ENCODE measurements around the gene ISM2.

Gene ISM2

DNA sequence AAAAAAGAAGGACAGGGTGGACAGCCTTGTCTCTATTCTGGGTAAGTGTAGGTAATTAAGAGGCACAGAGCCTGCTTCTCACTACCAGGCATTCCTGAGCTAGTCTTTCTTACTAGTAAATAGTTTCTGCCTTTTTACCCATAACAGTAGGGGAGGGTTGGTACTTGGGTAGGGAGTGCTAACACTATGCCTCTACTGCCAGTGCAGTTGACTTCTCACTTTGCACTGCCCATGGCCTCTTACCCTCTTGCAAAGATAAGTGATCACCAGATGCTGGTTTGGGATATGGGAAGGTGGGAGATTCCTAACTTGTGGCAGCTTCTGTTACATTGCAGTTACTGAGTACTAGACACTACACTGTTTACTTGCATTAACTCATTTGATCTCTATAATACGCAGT lies 29.1 kb downstream of the ISM2 start:
- Histone ChIP-seq H3K4me3 (ENCODE audit: low read length) (no peak overlapping the region), H3K36me3 (replicated peaks; ENCODE audit: low read depth, low read length) (peaks cover 36% of the 10 kb centered on the region), H3K27me3 (ENCODE audit: low read depth, low read length) (no peaks in the 10 kb centered on the region), H3K9me3 (ENCODE audit: insufficient read depth, low read length) (no peaks in the 10 kb centered on the region), H3K4me2 (ENCODE audit: low read length) (no peak overlapping the region), H3K4me1 (ENCODE audit: low read length) (no peaks in the 10 kb centered on the region), H4K20me1 (ENCODE audit: insufficient read depth, low read length) (no peaks in the 10 kb centered on the region), H3K9ac (ENCODE audit: low read length) (no peak overlapping the region), H3K79me2 (ENCODE audit: low read length) (no peaks in the 10 kb centered on the region), H3K27ac (ENCODE audit: low read length) (no peak overlapping the region), H2AFZ (ENCODE audit: low read depth, low read length) (no peak overlapping the region)
- TF ChIP-seq, protein P1, sequence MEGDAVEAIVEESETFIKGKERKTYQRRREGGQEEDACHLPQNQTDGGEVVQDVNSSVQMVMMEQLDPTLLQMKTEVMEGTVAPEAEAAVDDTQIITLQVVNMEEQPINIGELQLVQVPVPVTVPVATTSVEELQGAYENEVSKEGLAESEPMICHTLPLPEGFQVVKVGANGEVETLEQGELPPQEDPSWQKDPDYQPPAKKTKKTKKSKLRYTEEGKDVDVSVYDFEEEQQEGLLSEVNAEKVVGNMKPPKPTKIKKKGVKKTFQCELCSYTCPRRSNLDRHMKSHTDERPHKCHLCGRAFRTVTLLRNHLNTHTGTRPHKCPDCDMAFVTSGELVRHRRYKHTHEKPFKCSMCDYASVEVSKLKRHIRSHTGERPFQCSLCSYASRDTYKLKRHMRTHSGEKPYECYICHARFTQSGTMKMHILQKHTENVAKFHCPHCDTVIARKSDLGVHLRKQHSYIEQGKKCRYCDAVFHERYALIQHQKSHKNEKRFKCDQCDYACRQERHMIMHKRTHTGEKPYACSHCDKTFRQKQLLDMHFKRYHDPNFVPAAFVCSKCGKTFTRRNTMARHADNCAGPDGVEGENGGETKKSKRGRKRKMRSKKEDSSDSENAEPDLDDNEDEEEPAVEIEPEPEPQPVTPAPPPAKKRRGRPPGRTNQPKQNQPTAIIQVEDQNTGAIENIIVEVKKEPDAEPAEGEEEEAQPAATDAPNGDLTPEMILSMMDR (IDR thresholded peaks at IDR 0.05; ENCODE audit: low read depth, low read length), result no peak
- TF ChIP-seq EZH2phosphoT487 (IDR thresholded peaks at IDR 0.05; ENCODE audit: low read depth), result no peak

DNA sequence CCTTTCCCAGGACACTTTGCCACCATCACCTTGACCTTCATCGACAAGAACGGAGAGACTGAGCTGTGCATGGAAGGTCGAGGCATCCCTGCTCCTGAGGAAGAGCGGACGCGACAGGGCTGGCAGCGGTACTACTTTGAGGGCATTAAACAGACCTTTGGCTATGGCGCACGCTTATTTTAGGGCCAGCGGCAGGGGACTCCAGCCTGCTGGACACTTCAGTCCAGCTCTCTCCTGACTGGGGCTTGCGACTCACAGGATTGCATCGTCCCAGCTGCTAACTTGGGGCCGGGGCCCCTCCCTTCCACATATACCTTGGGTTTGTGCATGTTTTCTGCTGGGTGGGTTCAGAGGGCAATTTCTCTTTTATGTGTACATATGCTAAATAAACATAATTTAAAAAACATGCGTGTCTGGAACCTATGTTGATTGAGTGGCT lies 29.5 kb downstream of the ISM2 start:
- Histone ChIP-seq H4K20me1 (ENCODE audit: insufficient read depth, low read length) (no peaks in the 10 kb centered on the region), H3K4me3 (ENCODE audit: low read length) (no peak overlapping the region), H3K9me3 (ENCODE audit: insufficient read depth, low read length) (no peaks in the 10 kb centered on the region), H2AFZ (ENCODE audit: low read depth, low read length) (no peak overlapping the region), H3K4me2 (ENCODE audit: low read length) (no peak overlapping the region), H3K79me2 (ENCODE audit: low read length) (no peaks in the 10 kb centered on the region), H3K4me1 (ENCODE audit: low read length) (no peaks in the 10 kb centered on the region), H3K27ac (ENCODE audit: low read length) (no peak overlapping the region), H3K36me3 (replicated peaks; ENCODE audit: low read depth, low read length) (peaks cover 37% of the 10 kb centered on the region), H3K27me3 (ENCODE audit: low read depth, low read length) (no peaks in the 10 kb centered on the region), H3K9ac (ENCODE audit: low read length) (no peak overlapping the region)
- TF ChIP-seq, protein P1 (IDR thresholded peaks at IDR 0.05; ENCODE audit: low read depth, low read length), result no peak
- no peak for TF ChIP-seq EZH2phosphoT487 (IDR thresholded peaks at IDR 0.05; ENCODE audit: low read depth)

DNA sequence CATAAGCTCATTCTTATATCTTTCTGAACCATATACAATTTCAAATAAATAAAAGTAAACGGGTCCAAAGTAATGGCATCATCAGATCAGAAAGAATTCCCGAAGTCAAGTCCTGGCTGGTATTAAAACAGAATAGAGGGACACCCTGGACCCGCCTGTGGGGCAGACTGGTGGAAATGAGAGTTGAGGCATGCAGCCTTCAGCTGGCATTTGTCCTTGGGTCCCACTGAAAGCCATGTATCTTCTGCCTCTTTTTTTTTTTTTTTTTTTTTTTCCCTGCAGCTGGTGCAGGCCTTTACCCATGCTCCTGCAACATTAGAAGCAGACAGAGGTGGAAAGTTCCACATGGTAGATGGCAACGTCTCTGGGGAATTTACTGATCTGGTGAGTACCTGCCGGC lies 30.8 kb downstream of the ISM2 start:
- Histone ChIP-seq H3K36me3 (replicated peaks; ENCODE audit: low read depth, low read length) (peaks cover 41% of the 10 kb centered on the region), H2AFZ (ENCODE audit: low read depth, low read length) (no peak overlapping the region), H3K79me2 (ENCODE audit: low read length) (no peaks in the 10 kb centered on the region), H4K20me1 (ENCODE audit: insufficient read depth, low read length) (no peaks in the 10 kb centered on the region), H3K27ac (ENCODE audit: low read length) (no peak overlapping the region), H3K9me3 (ENCODE audit: insufficient read depth, low read length) (no peaks in the 10 kb centered on the region), H3K4me1 (ENCODE audit: low read length) (no peaks in the 10 kb centered on the region), H3K27me3 (ENCODE audit: low read depth, low read length) (no peaks in the 10 kb centered on the region), H3K4me2 (ENCODE audit: low read length) (no peak overlapping the region), H3K9ac (ENCODE audit: low read length) (no peak overlapping the region), H3K4me3 (ENCODE audit: low read length) (no peak overlapping the region)
- TF ChIP-seq, protein P1 (IDR thresholded peaks at IDR 0.05; ENCODE audit: low read depth, low read length), result no peak
- TF ChIP-seq EZH2phosphoT487 (IDR thresholded peaks at IDR 0.05; ENCODE audit: low read depth), result no peak

DNA sequence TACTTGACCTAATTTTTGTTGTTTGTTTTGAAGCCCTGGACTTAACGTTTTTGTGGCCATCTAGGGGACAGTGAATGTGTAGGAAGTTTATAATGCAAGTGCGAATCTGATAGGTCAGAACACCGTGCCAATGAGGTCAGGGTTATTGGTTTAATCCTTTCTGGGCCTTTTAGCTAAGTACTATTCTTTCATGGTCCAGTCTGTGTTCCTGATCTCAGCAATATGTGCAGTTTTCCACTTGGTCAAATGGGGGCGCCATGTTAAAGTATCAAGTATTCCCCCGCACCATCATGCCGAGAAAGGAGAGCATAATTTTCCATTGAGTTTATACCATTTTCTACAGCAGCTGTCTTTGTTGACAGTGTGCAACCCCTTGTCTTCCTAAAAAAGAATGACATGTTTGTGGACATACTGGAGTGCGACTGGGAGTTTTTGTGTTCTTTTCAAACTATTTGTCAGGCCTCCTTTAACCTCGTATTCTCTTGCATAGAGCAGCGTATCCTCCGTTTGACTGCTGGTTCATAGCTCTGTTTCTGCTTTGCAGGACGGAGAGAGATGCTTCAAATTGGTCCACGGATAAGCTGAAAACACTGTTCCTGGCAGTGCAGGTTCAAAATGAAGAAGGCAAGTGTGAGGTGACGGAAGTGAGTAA lies 39.4 kb downstream of the ISM2 start:
- peak overlapping the region; percentile 73 for H3K27ac ChIP-seq (ENCODE audit: low read length)

More for the DNA sequence above, 39.4 kb downstream of the ISM2 start:
- peak overlapping the region; percentile 99 for H3K4me2 ChIP-seq (ENCODE audit: low read length)
- peaks cover 31% of the 10 kb centered on the region for H3K36me3 ChIP-seq (replicated peaks; ENCODE audit: low read depth, low read length)
- TF ChIP-seq, protein P1 (IDR thresholded peaks at IDR 0.05; ENCODE audit: low read depth, low read length), result peak; percentile 85
- no peak for TF ChIP-seq EZH2phosphoT487 (IDR thresholded peaks at IDR 0.05; ENCODE audit: low read depth)
- no peaks in the 10 kb centered on the region for H3K27me3 ChIP-seq (ENCODE audit: low read depth, low read length)
- H4K20me1 ChIP-seq (ENCODE audit: insufficient read depth, low read length), result peaks cover 11% of the 10 kb centered on the region
- peaks cover 14% of the 10 kb centered on the region for H3K4me1 ChIP-seq (ENCODE audit: low read length)
- no peak overlapping the region for H2AFZ ChIP-seq (ENCODE audit: low read depth, low read length)
- H3K9ac ChIP-seq (ENCODE audit: low read length), result peak overlapping the region; percentile 90
- no peaks in the 10 kb centered on the region for H3K9me3 ChIP-seq (ENCODE audit: insufficient read depth, low read length)
- peak overlapping the region; percentile 98 for H3K4me3 ChIP-seq (ENCODE audit: low read length)
- peaks cover 45% of the 10 kb centered on the region for H3K79me2 ChIP-seq (ENCODE audit: low read length)
